SU-DHL-6 (cell line): ENCODE data around the gene GPC3.

ENCODE experiments used
- H2AFZ ChIP-seq: fragments of 200-600 bp; sonication (generic); 2 replicates; pipeline ENCODE4 v1.6.1; 2014; ENCODE audit warnings: low read depth, mild to moderate bottlenecking, moderate library complexity, mixed read lengths, antibody characterized with exemption, low read length; ENCODE audit not compliant: severe bottlenecking
- H3F3A ChIP-seq: fragments of 200-600 bp; shearing (Covaris generic); 2 replicates; pipeline ENCODE4 v1.6.0; 2016; ENCODE audit warnings: antibody characterized with exemption, mild to moderate bottlenecking; ENCODE audit not compliant: insufficient read depth
- H3K27ac ChIP-seq: fragments of 200-600 bp; sonication (generic); 2 replicates; pipeline ENCODE4 v1.5.1; 2016; ENCODE audit warnings: low read depth, mild to moderate bottlenecking, low read length, moderate library complexity, mixed read lengths
- H3K27me3 ChIP-seq: fragments of 200-600 bp; sonication (generic), shearing (Covaris generic); 2 replicates; pipeline ENCODE4 v1.6.0; 2014; ENCODE audit warnings: mild to moderate bottlenecking, low read length
- H3K36me3 ChIP-seq: fragments of 200-600 bp; sonication (generic); 2 replicates; pipeline ENCODE4 v1.6.1; 2014; ENCODE audit warnings: mild to moderate bottlenecking, low read length, mixed read lengths
- H3K4me2 ChIP-seq: fragments of 300-600, 200-600 bp; shearing (Covaris generic), sonication (generic); 2 replicates; pipeline ENCODE4 v1.6.0; 2014; ENCODE audit warnings: low read length, low read depth, mild to moderate bottlenecking; ENCODE audit not compliant: poor library complexity, severe bottlenecking
- H3K4me3 ChIP-seq: fragments of 200-600 bp; sonication (generic); 2 replicates; pipeline ENCODE4 v1.5.1; 2014; ENCODE audit warnings: antibody characterized with exemption, low read length, mild to moderate bottlenecking, mixed read lengths; ENCODE audit not compliant: insufficient read depth, poor library complexity, severe bottlenecking
- H3K79me2 ChIP-seq: fragments of 200-600 bp; sonication (generic); 2 replicates; pipeline ENCODE4 v1.6.1; 2014; ENCODE audit warnings: mild to moderate bottlenecking, low read length, moderate library complexity; ENCODE audit not compliant: insufficient read depth
- H3K9ac ChIP-seq: fragments of 200-600 bp; sonication (generic); 2 replicates; pipeline ENCODE4 v1.7.0; 2014; ENCODE audit warnings: mild to moderate bottlenecking, low read length
- H3K9me2 ChIP-seq: fragments of 200-600 bp; sonication (generic); replicated peaks from 2 replicates; pipeline ENCODE4 v1.6.1; 2014; ENCODE audit warnings: low read length; ENCODE audit not compliant: insufficient read depth
- H3K9me3 ChIP-seq: fragments of 200-600 bp; sonication (generic); 2 replicates; pipeline ENCODE4 v1.6.1; 2014; ENCODE audit warnings: low read length, mixed read lengths; ENCODE audit not compliant: insufficient read depth
- H4K20me1 ChIP-seq: fragments of 200-600 bp; sonication (generic); 2 replicates; pipeline ENCODE4 v1.6.1; 2014; ENCODE audit warnings: low read depth, mild to moderate bottlenecking, antibody characterized with exemption, low read length, moderate library complexity, mixed read lengths
- EZH2phosphoT487 ChIP-seq: fragments of 200-600 bp; sonication (generic), shearing (Covaris generic); conservative IDR thresholded peaks from 2 replicates; pipeline ENCODE4 v1.6.1; 2018; ENCODE audit warnings: mild to moderate bottlenecking, antibody characterized with exemption, low read length, moderate library complexity, mixed read lengths
- TF ChIP-seq, protein P1 (sequence below): fragments of 200-600 bp; sonication (generic); IDR thresholded peaks from one replicate; pipeline ENCODE4 v1.5.1; 2017; ENCODE audit warnings: antibody characterized with exemption, mild to moderate bottlenecking, low read length, moderate library complexity; ENCODE audit not compliant: insufficient read depth, poor library complexity, severe bottlenecking

GPC3 gene

DNA sequence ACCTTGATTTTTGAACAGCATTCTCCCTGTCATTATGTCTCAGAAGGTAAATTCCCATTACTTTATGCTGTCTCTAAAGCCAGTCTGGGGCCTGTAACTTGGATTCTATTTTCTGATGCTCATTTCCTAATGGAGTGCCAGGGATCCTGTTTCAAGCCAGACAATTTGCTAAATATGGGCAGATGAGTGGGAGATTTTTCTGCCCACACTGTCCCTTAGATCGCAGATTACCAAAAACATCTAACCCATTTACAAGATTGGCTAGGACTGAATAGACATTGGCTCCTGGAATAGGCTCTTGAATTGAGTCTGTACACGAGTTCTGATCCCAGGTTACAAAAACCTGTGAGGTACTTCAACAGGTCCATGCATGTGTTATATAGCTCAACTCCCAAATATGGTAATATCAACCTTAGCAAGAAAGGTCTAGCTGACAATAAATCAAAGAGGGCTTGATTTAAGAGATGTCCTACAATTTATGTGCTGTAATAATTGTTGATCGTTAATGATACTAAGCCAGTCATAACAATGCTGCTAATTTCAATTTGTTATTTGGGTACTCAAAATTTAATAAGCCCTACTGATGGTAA lies 5.7 kb downstream of the GPC3 start:
- Histone ChIP-seq H3K27ac (no peak overlapping the region), H3K27me3 (no peaks in the 10 kb centered on the region), H2AFZ (no peak overlapping the region), H3K36me3 (no peaks in the 10 kb centered on the region), H3F3A (no peaks in the 10 kb centered on the region), H3K9me3 (no peaks in the 10 kb centered on the region), H3K4me3 (no peak overlapping the region), H3K4me2 (no peak overlapping the region), H4K20me1 (no peaks in the 10 kb centered on the region), H3K9me2 (no peaks in the 10 kb centered on the region), H3K9ac (no peak overlapping the region), H3K79me2 (no peaks in the 10 kb centered on the region)
- TF ChIP-seq EZH2phosphoT487, result no peak
- TF ChIP-seq, protein P1, sequence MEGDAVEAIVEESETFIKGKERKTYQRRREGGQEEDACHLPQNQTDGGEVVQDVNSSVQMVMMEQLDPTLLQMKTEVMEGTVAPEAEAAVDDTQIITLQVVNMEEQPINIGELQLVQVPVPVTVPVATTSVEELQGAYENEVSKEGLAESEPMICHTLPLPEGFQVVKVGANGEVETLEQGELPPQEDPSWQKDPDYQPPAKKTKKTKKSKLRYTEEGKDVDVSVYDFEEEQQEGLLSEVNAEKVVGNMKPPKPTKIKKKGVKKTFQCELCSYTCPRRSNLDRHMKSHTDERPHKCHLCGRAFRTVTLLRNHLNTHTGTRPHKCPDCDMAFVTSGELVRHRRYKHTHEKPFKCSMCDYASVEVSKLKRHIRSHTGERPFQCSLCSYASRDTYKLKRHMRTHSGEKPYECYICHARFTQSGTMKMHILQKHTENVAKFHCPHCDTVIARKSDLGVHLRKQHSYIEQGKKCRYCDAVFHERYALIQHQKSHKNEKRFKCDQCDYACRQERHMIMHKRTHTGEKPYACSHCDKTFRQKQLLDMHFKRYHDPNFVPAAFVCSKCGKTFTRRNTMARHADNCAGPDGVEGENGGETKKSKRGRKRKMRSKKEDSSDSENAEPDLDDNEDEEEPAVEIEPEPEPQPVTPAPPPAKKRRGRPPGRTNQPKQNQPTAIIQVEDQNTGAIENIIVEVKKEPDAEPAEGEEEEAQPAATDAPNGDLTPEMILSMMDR, result no peak

DNA sequence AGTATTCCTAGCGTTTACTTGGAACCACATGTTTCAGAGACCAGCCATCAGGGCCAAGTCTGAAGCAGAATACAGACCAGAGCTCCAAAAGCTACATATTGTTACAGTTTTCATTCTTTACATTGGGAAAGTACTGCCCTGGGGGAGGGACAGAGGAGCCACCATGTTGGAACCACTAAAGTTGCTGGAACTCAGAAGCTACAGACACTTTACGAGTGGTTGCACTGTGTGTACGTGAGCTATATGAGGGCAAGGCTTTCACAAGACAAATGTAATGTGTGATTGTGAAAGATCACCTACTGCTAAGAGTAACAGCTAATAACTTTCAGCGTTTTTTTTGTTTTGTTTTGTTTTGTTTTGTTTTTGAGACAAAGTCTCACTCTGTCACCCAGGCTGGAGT lies 11.7 kb downstream of the GPC3 start:
- H3K9ac ChIP-seq, result no peak overlapping the region
- no peaks in the 10 kb centered on the region for H3K27me3 ChIP-seq
- H3F3A ChIP-seq, result no peaks in the 10 kb centered on the region
- TF ChIP-seq, protein P1, result no peak
- no peak overlapping the region for H3K4me3 ChIP-seq
- H3K9me3 ChIP-seq, result no peaks in the 10 kb centered on the region
- no peak overlapping the region for H3K27ac ChIP-seq
- no peaks in the 10 kb centered on the region for H4K20me1 ChIP-seq
- no peaks in the 10 kb centered on the region for H3K79me2 ChIP-seq
- H2AFZ ChIP-seq, result no peak overlapping the region
- H3K9me2 ChIP-seq, result no peaks in the 10 kb centered on the region
- no peak overlapping the region for H3K4me2 ChIP-seq
- no peaks in the 10 kb centered on the region for H3K36me3 ChIP-seq

DNA sequence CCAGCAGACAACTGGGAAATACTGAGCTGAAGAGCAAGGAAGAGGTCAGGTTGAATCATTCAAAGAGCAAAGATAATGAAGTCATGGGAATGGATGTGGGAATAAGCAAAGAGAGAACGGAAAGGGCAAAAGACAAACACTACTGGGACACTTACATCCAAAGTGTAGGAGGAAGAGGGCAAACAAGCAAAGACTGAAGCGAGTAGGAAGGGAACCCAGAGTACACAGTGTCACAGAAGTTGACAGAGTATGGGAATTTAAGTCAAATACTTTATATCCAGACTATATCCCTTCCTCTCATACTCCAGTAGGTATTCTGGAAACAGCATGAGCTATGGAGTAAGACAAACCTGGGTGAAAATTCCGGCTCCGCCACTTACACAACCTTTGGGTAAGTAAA lies 12.5 kb downstream of the GPC3 start:
- Histone ChIP-seq H4K20me1 (no peaks in the 10 kb centered on the region), H3K27ac (no peak overlapping the region), H3K79me2 (no peaks in the 10 kb centered on the region)

More for the DNA sequence above, 12.5 kb downstream of the GPC3 start:
- H3K9ac ChIP-seq, result no peak overlapping the region
- no peaks in the 10 kb centered on the region for H3K9me2 ChIP-seq
- no peaks in the 10 kb centered on the region for H3K27me3 ChIP-seq
- H3K36me3 ChIP-seq, result no peaks in the 10 kb centered on the region
- no peaks in the 10 kb centered on the region for H3K9me3 ChIP-seq
- TF ChIP-seq, protein P1, result no peak
- no peak for TF ChIP-seq EZH2phosphoT487
- no peak overlapping the region for H2AFZ ChIP-seq
- H3F3A ChIP-seq, result no peaks in the 10 kb centered on the region
- no peak overlapping the region for H3K4me2 ChIP-seq
- no peak overlapping the region for H3K4me3 ChIP-seq
